PFSK-1 (cell line): ENCODE measurements around the gene TRRAP.

Experiments used
- FOXP2 ChIP-seq: optimal IDR thresholded peaks from 2 replicates; pipeline ENCODE3; 2011; ENCODE audit warnings: borderline replicate concordance, control low read depth, inconsistent platforms; ENCODE audit not compliant: insufficient read depth; ENCODE audit errors: extremely low read length, extremely low read depth
- POLR2AphosphoS5 ChIP-seq: IDR thresholded peaks from 2 replicates; pipeline ENCODE4 v1.6.1; 2012; ENCODE audit warnings: low read depth, mild to moderate bottlenecking, control low read depth, low read length, moderate library complexity
- REST ChIP-seq, 2 experiments: IDR thresholded peaks; 2 replicates each; pipeline versions ENCODE4 v1.6.1 to v1.8.0; 2011 to 2012; ENCODE audit warnings: low read depth in 2 of 2, low read length in 2 of 2, control low read depth in 1 of 2, inconsistent platforms in 1 of 2, mild to moderate bottlenecking in 1 of 2, moderate library complexity in 1 of 2; ENCODE audit not compliant: insufficient read depth in 1 of 2
- SIN3A ChIP-seq: IDR thresholded peaks from 2 replicates; pipeline ENCODE4 v1.6.1; 2012; ENCODE audit warnings: mild to moderate bottlenecking, low read length, moderate library complexity, borderline replicate concordance; ENCODE audit not compliant: insufficient read depth
- TAF1 ChIP-seq: IDR thresholded peaks from 2 replicates; pipeline ENCODE4 v1.6.1; 2012; ENCODE audit warnings: low read length, control low read depth, borderline replicate concordance; ENCODE audit not compliant: insufficient read depth

- TF ChIP-seq POLR2AphosphoS5: no peak
- no peak for TF ChIP-seq REST (IDR thresholded peaks at IDR 0.05; ENCODE audit: insufficient read depth in 1 of 2, low read depth in 2 of 2, low read length in 2 of 2)
- no peak for TF ChIP-seq FOXP2
- no peak for TF ChIP-seq TAF1
- TF ChIP-seq SIN3A: no peak
Measured at GRCh38 chr7:98923512-98923911, 45.2 kb downstream of the TRRAP start.
